Neutrophil (primary cell): Measurements from ENCODE around the gene NT5C.

Source experiments
- H3K27ac ChIP-seq: fragments of 200-600 bp; sonication (generic); 2 replicates; pipeline ENCODE4 v1.5.1; 2016; ENCODE audit warnings: mild to moderate bottlenecking, moderate library complexity
- H3K27me3 ChIP-seq: fragments of 200-600 bp; sonication (generic); 2 replicates; pipeline ENCODE4 v1.6.0; 2016; ENCODE audit warnings: mild to moderate bottlenecking
- H3K36me3 ChIP-seq: fragments of 200-600 bp; sonication (generic); 2 replicates; pipeline ENCODE4 v1.5.1; 2017
- H3K4me1 ChIP-seq, 2 experiments: fragments of 200-600 bp in 1 of 2; sonication (generic) in 1 of 2; 1 replicate in 1 of 2; 2 replicates in 1 of 2; pipeline versions ENCODE4 v1.5.1 to v1.6.1; 2013 to 2016; ENCODE audit warnings: low read depth in 1 of 2, low read length in 1 of 2, mild to moderate bottlenecking in 1 of 2, moderate library complexity in 1 of 2; ENCODE audit not compliant: control insufficient read depth in 1 of 2, insufficient read depth in 1 of 2
- H3K4me3 ChIP-seq, 2 experiments: fragments of 200-600 bp in 1 of 2; sonication (generic) in 1 of 2; 1 replicate in 1 of 2; 2 replicates in 1 of 2; pipeline ENCODE4 v1.5.1; 2013 to 2016; ENCODE audit warnings: low read depth in 1 of 2, low read length in 1 of 2, mild to moderate bottlenecking in 1 of 2, moderate library complexity in 1 of 2
- H3K9me3 ChIP-seq: fragments of 200-600 bp; sonication (generic); 2 replicates; pipeline ENCODE4 v1.5.1; 2016
- CTCF ChIP-seq: fragments of 200-600 bp; sonication (generic); IDR thresholded peaks from 2 replicates; pipeline ENCODE4 v1.5.1; 2016; ENCODE audit warnings: antibody characterized with exemption

The NT5C gene

GRCh38 chr17:75110234-75110937 is 21.2 kb downstream of the NT5C start:
- H3K36me3 ChIP-seq: peaks cover 16% of the 10 kb centered on the region
- H3K4me1 ChIP-seq: peaks cover 54% of the 10 kb centered on the region in 2 experiments
- no peaks in the 10 kb centered on the region for H3K27me3 ChIP-seq
- TF ChIP-seq CTCF: no peak
- H3K9me3 ChIP-seq: no peaks in the 10 kb centered on the region
- H3K27ac ChIP-seq: peak overlapping the region; percentile 86
- H3K4me3 ChIP-seq: peak overlapping the region; percentile 74 to 97

- no peaks in the 10 kb centered on the region for H3K9me3 ChIP-seq
- peaks cover 46% of the 10 kb centered on the region in 2 experiments for H3K4me1 ChIP-seq
- H3K27me3 ChIP-seq: no peaks in the 10 kb centered on the region
- peak within 1 kb of the TSS; percentile 74 to 97 for H3K4me3 ChIP-seq
- peaks cover 24% of the 10 kb centered on the region for H3K36me3 ChIP-seq
- peak within 1 kb of the TSS; percentile 86 for H3K27ac ChIP-seq
- TF ChIP-seq CTCF: peak; percentile 28
Measured at GRCh38 chr17:75109407-75110233, 21.9 kb downstream of the NT5C start, which contains the start of gene ARMC7. Gene ARMC7, plus strand, starts transcription at chr17:75109969. Its CDS starts 320 bp downstream, at chr17:75110289.

GRCh38 chr17:75109046-75109406 is 22.5 kb downstream of the NT5C start:
- Histone ChIP-seq H3K36me3 (peaks cover 30% of the 10 kb centered on the region), H3K9me3 (no peaks in the 10 kb centered on the region), H3K27me3 (no peaks in the 10 kb centered on the region), H3K4me3 (peak overlapping the region; percentile 74 to 97), H3K4me1 (peaks cover 40 to 41% of the 10 kb centered on the region in 2 experiments), H3K27ac (peak overlapping the region; percentile 86)
- TF ChIP-seq CTCF: no peak

- Histone ChIP-seq H3K4me3 (no peak overlapping the region), H3K36me3 (peaks cover 33% of the 10 kb centered on the region), H3K4me1 (peaks cover 35% of the 10 kb centered on the region in 2 experiments), H3K9me3 (no peaks in the 10 kb centered on the region), H3K27me3 (no peaks in the 10 kb centered on the region), H3K27ac (no peak overlapping the region)
- TF ChIP-seq CTCF: no peak
Measured at GRCh38 chr17:75108193-75108592, 23.3 kb downstream of the NT5C start.

- no peak overlapping the region for H3K4me3 ChIP-seq
- peaks cover 25 to 28% of the 10 kb centered on the region in 2 experiments for H3K4me1 ChIP-seq
- no peaks in the 10 kb centered on the region for H3K9me3 ChIP-seq
- peak overlapping the region; percentile 33 for H3K27ac ChIP-seq
- H3K27me3 ChIP-seq: no peaks in the 10 kb centered on the region
- TF ChIP-seq CTCF: peak; percentile 82
- peaks cover 39% of the 10 kb centered on the region for H3K36me3 ChIP-seq
Measured at GRCh38 chr17:75105126-75106080, 26.1 kb downstream of the NT5C start.
